ENCODE data around the gene FBXW11.
"Not testable (repeated sequence)": the region's sequence is repeated elsewhere in the genome, so short reads cannot be mapped to it uniquely, and the experiment has no call there.

Gene FBXW11

DNA sequence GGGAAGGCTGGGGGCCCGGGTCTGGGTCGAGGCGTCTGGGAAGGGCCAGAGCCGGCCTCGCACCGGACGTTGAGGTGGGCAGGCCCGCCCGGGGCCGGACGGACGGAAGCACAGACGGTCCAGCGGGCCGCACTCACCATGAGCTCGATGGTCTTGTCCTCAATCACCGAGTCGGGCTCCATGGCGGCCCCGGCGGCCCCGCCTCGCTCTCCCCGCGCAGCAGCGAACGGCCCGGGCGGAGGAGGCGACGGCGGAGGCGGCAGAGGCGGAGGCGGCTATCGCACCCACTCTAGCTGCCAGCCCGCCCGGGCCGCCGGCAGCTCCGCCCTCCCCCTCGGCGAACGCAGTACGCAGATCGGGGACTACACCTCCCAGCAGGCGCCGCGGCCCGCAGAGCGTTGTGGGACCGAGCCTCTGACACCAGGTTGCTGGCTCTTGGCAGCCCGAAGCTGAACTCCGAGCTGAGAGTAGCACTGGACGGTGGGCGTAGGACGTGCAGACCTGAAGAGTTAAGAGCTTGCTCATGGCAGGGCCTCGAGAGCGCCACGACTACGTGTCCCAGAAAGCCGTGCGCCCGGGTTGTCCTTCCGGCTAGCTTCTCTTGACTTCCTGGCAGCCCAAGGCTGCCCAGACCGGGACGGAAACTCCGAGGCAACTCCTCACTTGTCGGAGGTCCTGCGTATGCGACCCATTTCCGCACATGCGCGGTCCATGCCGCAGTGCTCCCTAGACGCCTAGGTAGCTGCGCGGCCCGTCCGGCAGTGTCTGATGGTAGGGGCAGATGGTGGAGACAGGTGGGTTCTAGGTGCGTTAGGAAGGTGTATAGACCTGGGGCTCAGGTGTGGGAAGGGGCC is at the start of gene FBXW11:
TSS of gene FBXW11 (minus strand) at position 318 of the 854 bp plus-strand sequence. CDS start at position 182, 136 bp downstream.
- peak; percentile 76 for DNase-seq

DNA sequence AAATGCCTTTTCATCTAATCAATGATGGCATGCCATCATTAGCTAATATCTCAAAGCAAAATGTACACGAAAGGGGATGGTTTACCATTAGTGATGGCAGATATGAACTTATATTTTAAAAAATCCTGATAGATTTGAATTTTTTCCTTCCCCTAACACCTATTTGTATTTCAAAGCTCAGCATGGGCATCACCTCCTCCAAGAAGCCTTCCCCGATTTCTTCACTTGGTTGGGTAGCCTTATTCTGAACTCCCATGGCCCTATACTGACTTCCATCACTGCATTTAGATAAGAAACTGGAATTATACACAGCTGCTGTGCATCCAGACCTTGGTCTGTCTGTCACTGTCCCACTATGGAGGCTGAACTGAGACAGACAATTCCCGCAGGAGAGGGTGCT is 49.6 kb upstream of the FBXW11 start:
- DNase-seq = no peak

GRCh38 chr5:172055421-172055820 is 49.0 kb upstream of the FBXW11 start:
- DNase-seq = no peak

DNA sequence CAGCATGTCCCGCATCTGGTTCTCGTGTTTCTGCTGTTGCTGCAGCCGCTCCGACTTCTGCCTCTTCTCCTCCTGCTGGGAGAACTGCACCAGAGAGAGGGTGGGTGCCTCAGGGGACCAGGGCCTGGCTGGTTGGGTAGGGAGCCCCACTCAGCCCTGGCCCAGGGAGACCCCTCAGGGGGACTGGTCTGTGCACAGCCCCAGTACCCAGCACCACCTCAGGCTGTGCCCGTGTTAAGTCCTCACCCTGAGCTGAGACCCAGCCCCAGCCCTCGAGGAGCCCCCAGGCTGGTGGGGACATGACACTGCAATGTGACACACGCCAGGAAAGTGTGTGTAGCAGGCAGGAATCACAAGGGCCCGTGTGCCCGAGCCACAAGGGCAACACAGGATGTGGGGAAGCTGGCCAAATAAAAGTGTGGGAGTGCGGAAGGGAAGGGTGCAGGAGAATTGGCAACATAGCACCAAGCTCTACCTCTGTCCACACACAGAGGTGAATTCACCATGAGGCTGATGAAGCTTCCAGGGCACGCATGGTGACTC is 48.2 kb upstream of the FBXW11 start:
- no peak for DNase-seq

- DNase-seq = no peak
These were observed 46.2 kb upstream of the FBXW11 start for GRCh38 chr5:172052450-172053236.

- no peak for DNase-seq
These were observed 45.4 kb upstream of the FBXW11 start for GRCh38 chr5:172051643-172052339.

- DNase-seq = no peak
These were observed 43.6 kb upstream of the FBXW11 start for GRCh38 chr5:172050080-172050479.

DNA sequence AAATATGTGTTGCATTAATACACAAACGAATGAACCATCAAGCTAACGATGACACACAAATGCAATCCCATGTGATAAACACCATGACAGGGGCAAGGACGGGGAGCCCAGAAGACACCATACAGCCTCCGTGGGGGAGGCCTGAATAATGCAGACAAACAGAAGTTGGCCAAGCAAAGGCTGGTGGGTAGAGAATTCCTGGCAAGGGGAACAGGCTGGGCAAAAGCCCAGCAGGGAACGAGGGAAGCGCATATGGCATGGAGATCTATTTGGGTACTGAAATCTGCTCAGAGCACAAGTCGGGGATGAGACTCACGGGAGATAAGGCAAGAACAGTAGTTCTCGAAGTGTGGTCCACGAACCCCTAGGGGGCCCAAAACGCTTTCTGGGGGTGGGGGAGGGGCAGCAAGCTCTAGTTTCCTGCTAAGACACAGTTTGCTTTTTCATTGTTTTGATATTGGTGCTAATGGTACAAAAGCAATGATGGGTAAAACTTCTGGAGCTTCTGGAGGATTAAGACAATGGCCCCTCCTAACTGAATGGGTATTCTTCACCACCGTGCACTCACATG is 42.9 kb upstream of the FBXW11 start:
- no peak for DNase-seq

DNA sequence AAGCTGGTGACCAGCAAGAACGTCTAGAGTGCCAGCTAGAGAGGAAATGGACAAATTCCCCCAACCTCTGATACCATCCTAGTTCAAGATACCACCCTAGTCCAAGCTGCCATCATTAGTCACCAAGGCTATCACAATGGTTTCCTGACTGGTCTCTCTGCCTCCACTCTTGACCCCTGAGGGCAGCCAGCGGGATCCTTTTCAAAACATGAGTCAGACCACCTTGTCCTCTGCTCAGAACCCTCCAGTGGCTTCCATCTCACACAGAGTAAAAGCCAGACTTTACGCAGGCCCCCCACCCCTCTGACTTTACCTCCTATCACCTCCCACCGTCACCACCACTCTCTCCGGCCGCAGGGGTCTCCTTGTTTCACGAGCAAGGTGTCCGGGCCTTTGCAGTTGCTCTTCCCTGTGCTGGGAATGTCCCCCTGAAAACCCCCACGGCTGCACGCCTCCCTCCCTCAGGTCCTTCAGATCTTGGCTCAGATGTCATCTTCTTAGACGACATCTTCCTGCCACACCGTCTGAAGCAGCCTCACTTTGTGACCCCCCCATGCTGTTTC is 42.2 kb upstream of the FBXW11 start:
- DNase-seq = no peak

GRCh38 chr5:172048170-172048422 is 41.7 kb upstream of the FBXW11 start:
- DNase-seq = no peak

DNA sequence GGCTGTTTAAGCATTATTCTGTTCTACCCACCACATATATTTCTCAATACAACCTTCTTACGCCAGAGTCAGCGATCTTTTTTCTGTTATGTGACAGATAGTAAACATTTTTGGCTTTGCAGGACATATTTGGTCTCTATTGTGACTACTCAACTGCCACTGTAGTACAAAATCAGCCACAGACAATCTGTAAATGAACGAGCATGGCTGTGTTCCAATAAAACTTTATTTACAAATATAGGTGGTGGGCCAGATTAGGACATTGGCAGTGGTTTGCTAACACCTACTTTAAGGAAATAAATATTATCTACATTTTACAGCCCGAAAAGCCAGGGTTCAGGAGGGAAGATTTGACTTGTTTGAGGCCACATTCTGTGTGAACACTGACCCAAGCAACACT is 40.2 kb upstream of the FBXW11 start:
- DNase-seq = no peak

GRCh38 chr5:172045315-172045632 is 38.8 kb upstream of the FBXW11 start:
- no peak for DNase-seq

GRCh38 chr5:172044631-172045314 is 38.3 kb upstream of the FBXW11 start:
- DNase-seq = no peak

- DNase-seq = no peak
These were observed 37.4 kb upstream of the FBXW11 start for GRCh38 chr5:172043865-172044264.

- no peak for DNase-seq
These were observed 35.7 kb upstream of the FBXW11 start for GRCh38 chr5:172042183-172042582.

DNA sequence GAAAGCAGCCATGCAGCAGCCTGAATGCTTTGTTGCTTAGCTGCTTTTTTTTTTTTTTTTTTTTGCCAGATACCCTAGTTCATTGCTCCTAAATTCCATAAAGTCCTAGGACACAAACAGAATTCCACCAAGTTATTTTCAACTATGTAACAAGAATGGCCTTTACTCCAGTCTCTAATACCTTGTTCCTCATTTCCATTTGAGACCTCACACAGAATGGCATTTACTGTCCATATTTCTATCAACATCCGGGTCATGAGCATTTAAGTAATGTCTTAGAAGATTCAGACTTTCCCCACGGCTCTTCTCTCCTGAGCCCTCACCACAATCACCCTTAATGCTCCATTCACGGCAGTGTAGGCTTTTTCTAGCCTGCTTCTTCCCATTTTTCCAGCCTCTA is 31.7 kb upstream of the FBXW11 start:
- DNase-seq = no peak

GRCh38 chr5:172035049-172035448 is 28.6 kb upstream of the FBXW11 start:
- no peak for DNase-seq

DNA sequence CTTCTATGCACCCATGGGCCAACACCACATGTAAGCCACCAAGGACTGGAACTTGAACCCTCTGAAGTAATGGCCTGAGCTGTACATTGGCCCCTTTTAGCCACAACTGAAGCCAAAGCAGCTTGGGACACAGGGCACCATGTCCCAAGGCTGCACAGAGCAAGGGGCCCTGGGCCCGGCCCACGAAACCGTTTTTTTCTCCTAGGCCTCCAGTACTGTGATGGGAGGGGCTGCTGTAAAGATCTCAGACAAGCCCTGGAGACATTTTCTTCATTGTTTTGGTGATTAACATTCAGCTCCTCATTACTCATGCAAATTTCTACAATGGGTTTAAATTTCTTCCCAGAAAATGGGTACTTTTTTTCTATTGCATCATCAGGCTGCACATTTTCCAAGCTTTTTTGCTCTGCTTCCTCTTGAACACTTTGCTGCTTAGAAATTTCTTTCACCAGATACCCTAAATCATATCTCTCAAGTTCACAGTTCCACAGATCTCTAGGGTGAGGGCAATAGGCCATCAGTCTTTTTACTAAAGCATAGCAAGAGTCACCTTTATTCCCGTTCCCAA is 25.5 kb upstream of the FBXW11 start:
- DNase-seq = no peak

DNA sequence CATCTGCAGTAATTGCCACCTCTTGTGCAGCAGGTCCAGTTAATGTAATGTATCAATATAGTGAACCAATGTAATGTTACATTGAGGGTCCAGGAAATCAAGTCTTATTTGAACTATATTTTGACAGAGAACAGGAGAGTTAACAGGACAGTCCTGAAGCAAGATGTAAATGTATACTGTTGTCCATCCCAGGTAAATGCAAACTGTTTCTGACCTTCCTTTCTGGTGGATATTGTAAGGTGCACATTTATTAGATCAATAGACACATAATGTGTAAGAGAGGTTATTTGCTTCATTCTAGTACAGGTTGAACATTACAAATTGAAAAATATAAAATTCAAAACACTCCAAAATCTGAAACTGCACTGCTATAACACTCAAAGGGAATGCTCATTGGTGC is 23.4 kb upstream of the FBXW11 start:
- DNase-seq = no peak

DNA sequence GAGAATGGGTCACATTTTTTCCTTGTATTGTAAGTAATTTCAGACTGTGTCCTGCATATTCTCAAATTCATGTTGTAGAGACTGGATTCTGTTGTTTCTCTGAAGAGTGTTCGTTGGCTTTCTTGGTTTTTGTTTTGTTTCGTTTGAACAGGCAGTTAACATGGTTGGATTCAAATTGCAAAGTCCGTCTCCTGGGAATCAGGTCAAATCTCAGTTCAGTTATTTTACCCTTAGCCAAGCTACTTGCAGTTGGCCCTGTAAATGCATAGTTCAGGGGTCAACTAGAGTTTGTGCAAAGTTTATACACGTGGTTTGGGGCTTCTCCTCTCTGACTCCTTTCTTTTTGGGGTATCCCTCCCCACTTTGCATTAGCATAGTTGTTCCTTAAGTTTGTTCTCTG is 21.7 kb upstream of the FBXW11 start:
- no peak for DNase-seq

GRCh38 chr5:172020110-172020786 is 13.8 kb upstream of the FBXW11 start:
- not testable (repeated sequence) for DNase-seq

Measured in NCI-H1105 (cell line).